HG03175 (cell line): Measurements from ENCODE around the gene C19orf81.

ENCODE experiments used
- ATAC-seq: cut with Tn5 transposase; IDR thresholded peaks from one replicate; pipeline ENCODE4 v1.9.1; 2021; ENCODE audit warnings: mild to moderate bottlenecking, moderate library complexity; ENCODE audit not compliant: unreplicated experiment

Gene C19orf81

DNA sequence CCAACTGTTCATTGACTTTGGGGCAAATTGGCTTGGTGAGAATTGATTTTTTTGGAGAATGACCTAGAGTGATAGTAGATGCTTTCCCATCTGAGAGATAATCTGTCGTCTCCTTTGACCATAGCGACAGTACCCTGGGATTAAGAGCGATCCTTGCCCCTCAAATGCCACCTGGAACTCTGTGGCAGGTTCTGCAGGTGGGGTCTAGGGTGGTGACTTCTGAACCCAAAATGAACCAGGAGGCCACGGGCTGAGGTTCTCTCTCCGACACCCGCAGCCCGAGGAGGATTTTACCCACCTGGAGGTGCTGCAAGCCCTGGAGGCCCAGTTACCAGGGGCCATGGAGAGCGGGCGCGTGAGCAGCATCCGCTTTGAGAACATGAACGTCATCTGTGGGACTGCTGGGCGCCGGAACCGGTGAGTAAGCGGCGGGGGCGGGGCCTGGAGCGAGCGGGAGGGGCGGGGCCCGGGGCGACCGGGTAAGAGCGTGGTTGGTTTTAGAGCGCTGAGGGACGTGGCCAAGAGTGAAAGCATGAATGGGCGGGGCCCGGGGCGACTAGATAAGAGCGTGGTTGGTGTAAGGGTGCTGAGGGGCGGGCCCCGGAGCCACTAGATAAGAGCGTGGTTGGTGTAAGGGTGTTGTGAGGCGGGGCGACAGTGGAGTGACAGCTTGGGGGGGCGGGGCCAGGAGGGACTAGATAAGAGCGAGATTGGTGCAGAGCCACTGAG lies 8.6 kb downstream of the C19orf81 start:
- ATAC-seq = no peak

DNA sequence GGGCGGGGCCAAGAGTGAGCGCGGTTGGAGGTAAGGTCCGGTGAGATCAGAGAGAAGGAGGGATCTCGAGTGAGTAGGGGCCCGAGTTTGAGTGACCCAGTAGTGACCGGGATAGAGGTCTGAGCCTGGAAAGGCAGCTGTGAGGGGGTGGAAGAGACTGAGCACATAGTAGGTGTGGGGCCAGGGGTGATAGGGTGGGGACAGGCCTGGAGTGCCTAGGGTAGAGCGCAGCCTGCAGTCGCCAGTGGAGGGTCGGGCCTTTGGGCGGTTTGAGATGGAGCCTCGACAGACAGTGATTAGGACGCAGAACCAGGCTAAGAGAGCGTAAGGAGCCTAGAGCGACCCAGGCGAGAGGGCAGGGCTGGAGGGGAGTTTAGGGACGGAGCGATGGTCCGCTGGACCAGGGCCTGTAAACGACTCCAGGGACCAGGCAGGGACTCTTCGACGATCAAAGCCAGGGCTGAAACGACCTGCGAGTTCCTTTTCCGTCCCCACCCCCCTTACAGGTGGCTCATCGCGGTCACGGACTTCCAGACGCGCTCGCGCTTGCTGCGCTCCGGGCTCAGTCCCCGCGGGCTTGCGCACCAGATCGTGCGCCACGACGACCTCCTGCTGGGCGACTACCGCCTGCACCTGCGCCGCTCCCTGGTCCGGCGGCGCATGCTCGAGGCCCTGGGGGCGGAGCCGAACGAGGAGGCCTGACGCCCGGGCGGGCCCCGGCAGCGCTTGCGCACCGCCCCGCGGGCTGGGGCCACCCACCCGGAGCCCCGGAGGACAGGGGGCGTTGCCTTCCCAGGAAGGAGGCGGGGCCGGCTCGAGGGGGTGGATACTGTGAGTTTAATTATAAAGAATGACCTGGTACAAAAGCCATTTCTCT lies 9.4 kb downstream of the C19orf81 start:
- no peak for ATAC-seq

DNA sequence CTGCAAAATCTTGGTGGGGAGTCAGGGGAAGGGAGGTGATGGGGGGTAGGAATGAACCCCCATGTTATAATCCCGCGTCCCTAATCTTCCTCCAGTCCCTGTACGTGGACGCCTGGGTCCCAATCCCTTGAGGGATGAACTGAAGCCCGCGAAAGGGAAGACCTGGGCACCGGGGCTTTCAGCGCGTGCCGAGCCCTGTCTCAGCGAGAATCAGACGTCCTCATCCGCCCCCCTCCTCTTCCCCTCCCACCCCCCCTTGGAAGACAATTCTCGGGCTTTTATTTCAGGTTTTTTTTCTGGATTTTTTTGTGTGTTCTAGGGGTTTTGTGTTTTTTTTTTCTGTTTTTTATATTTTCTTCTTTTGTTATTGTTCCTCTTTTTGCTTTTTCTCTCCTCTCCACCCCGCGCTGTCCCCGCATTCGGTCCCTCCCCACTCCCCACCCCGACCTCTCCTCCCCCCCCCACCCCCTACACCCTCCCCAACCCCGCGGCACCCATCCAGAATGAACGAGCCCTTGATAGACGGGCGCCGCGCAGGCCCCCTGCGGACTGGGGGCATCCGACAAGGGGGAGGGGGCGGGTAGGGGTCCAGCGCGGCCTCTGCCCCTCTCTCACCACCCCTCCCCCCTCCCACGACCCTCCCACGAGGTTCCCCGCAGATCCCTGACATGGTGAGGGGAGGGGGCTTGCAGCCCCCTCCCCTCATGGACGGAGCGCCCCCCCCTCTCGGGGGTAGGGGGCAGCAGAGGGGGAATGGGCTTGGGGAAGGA lies 10.3 kb downstream of the C19orf81 start:
- no peak for ATAC-seq

DNA sequence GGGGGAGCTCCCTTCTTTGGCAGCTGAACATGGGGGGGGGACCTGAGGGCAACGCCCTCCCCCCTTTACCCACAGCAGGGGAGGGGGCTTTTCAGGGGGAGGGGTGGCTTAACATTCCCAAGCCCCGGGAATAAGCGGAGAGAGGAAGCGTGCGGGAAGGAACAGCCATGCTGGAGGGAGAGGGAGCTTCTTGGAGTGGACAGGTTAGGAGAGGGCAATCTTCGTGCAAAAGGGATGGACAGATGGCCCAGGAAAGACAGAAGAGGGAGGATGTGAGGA lies 10.8 kb downstream of the C19orf81 start:
- ATAC-seq = no peak

DNA sequence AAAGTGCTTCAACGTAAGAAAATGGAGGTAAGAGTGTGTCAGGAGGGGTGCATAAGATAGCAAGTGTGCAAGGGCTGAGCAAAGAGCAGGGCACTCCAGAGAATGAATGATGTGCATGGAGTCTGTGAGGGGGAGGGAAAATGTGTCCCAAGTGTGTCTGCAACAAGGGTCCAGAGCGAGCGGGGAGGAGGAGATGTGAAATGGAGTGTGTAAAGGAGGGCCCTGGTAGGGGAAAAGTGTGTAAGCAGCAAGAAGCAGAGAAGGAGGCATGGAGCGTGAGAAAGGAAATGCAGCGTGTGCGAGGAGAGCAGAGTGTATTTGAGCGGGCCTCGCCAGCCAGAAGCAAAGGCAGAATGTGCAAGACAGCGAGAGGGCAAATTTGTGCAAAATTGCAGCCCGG lies 11.8 kb downstream of the C19orf81 start:
- no peak for ATAC-seq

DNA sequence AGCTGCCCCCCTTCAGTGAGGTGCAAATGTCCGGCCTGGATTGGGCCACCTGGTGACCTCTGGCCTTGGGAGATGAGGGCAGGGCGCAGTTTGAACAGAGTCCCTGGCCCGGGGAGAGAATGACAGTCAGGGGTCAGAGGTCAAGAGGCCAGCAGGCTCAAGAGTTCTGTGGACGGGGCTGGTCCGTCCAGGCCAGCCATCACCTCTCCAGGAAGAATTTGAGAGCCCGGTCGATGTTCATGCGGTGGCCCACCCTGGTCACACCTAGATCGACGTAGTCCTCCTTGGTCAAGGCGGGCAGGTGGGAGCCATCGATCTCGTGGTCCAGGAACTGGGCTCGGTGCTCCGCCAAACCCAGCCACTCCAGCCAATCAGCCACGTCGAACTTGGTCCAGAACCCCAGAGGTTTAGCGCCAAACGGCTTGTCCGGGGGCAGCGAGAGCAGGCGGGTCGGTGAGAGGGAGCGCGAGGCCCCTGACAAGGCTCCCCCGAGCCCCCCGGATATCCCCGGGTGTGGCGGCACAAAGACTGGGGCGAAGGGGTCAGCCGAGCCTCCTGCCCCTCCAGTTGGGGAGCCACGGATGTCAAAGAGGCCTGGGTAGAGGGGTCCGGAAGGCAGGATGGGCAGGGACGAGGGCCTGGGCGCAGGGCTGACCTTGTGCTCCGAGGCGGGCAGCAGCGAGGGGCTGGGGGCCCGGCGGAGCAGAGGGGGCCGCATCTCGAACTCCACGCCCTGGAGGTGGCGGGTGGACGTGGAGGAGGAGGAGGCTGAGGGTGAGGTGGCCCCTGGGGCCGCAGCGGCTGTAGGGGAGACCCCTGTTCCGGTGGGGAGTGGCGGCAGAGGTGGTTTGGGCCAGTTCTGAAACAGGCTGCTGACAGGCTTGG lies 12.8 kb downstream of the C19orf81 start:
- no peak for ATAC-seq

DNA sequence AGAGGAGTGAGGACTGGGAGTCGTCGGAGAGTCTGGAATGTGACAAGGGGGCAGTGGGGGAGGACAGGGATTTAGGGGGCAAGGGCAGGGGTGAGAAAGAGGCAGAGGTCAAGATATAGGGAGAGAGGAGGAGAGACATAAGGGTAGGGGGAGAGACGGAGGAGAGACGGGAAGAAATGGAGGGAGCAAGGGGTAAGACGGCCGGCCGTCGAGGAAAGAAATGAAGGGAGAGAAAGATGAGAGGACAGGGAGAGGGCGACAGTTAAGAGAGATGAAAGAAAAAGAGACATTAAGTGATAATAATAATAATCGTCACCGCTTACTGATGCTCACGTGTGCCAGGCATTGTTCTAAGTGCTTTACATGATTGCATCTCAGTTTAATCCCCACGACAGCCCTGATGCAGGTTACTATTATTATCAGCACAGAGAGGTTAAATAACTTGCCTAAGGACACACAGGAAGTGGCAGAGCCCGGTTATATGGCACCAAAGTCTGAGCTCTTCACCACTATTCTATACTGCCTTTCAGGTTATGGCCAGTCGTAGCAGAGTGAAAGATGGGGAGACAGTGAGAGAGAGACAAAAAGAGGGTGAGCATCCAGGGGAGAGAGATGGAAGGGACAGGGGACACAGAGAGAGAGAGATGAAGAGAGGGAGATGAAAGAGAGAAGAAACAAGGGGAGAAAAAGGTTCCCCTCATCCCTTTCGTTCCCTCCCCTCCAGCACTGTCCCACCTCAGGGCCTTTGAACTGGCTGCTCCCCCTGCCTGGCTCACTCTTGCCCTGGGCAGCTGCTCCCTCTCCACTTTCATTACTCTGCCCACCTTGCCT lies 13.6 kb downstream of the C19orf81 start:
- no peak for ATAC-seq

DNA sequence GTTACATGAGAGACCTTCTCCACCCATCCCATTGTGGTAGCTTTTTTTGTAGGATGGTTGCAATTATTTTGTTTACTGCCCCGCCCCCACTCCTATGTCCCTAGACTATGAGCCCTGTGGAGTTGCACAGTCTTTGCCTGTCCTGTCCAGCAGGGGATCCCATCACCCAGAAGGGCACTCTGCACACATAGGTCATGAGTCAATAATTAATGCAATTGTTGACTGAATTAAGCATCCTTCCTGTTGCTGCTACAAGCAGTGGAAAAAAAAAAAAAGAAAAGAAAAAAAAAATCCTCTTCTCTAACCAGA lies 14.2 kb downstream of the C19orf81 start:
- ATAC-seq = no peak

DNA sequence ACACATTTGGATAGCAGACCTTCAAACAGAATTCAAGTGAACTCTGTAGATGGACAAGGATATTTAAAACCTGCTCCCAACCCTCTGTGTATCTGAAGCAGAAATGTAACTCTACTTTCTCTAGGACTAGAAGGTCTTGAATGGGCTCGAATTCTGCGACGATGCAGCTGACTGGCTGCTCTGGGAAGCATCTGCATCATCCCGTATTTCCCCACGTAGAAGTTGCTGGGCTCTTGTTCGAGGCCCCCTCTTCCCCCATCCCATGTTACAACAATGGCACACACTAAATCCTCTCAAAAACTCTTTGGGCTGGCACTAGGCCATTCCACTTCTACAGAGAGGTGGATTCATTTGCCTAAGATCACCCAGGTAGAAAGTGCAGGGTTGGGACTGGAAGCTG lies 15.0 kb downstream of the C19orf81 start:
- ATAC-seq = no peak

DNA sequence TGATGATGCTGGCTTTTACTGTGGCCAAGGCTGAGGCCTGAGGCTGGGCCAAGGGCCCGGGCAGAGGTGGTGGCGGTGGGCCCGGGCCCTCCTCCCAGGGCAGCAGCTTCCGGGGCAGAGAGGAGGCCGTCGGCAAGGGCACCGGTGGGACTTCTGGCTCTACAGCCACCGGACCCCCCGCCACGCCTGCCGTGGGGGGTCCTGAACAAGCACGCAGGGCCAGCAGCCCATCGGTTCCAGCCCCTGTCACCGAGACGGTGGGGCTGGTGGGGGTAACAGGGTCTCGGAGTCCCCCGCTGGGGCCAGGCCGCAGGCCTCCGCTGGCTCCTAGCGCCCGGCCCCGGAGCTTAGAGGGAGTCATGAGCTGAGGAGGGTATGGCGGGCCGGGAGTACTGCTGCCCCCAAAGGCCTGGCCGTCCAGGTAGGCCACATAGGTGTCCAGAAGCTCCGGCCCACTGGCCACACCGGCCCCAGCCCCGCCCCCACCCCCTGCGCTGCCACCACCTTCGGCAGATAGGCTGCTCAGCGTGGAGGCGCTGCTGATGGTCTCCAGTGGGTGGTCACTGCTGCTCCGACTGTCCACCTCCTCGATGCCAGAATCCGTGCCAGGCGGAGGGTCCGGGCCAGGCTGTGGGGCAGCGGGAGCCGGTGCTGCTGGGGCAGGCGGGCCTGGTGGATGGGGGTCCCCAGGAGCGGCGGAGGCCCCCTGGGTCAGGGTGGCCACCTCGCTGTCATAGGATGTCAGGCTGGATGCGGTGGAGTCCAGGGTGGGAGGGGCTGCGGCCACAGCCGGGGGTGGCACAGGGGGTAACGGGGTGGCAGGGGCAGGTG lies 17.3 kb downstream of the C19orf81 start:
- no peak for ATAC-seq

DNA sequence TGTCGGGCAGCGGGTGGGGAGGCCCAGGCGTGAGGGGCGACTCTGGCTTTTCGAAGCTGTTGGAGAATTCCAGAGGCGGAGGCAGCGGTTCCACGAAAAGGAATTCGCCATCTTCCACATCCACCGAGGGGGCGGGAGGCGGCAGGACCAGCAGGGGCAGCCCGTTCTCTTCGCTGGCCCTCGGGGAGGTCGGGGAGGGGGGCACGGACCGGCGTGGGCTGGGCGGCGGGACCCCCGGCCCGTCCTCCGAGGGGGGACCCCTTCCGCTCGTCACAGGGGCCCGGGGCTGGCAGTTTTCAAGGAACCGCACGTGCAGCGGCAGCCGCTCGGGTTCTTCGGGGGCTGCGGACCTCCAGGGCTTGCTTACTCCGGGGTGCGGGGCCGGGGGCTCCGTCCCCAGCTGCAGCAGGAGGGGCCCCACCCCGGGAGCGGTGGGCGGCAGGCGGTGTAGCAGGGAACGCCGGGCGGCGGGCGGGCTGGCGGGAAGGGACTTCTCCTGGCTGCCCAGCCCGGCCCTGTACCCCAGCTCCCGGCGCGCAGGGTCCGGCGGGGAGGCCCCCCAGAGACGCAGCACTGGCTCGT lies 18.0 kb downstream of the C19orf81 start:
- no peak for ATAC-seq

DNA sequence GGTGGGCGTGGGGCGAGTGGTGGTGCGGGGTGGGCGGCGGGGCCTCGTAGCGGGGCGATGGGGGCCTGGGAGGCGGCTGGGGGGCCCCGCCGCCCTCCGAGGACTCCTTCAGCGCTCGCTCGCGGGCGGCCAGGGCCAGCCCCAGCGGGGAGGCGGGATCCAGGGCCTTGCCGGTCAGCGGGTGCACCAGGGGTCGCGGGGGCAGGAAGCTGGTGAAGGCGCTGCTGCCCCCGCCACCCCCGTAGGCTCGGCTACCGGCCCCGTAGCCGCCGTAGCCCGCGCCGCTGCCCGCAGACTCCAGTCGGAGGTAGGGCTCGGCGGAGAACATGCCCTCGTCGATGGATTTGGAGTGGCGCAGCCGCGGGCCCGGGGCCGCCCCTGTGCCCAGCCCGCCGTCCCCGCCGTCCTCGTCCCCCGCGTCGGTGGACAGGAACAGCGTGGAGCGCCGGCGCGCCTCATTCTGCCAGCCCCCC lies 18.6 kb downstream of the C19orf81 start:
- no peak for ATAC-seq

DNA sequence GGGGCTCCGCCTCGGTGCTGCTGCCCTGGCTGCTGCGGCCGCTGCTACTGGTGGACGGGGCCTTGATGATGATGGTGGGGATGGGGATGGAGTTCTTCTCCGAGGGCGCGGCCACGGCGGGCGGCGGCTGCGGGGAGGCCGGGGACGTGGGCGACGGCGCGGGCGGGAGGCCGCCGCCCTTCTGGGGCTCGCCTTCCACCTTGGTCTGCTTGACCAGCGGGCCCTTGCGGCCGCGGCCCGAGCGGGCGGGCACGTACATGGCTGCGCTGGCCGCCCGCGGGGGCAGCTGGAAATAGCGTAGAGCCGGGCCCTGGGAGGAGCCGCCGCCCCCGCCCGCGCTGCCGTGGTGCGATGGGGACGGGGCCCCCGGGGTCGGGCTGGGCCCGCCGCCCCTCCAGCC lies 19.2 kb downstream of the C19orf81 start:
- ATAC-seq = no peak

DNA sequence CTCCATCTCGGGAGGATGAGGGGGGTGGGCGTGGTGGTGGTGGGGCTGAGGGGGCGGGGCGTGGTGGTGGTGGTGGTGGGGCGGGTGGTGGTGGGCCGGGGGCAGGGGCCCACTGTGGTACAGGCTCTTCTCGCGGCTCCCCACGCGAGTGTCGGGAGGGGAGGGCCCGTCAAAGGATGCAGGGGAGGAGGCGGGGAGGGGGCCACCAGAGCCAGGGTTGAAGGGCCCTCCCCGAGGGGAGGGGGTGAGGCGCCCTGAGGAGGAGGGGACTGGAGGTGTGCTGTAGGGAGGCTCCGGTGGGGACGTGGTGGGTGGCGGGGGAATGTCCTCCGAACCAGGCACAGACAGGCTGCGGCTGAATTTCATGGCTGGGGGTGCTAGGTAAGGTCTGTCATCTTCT lies 19.6 kb downstream of the C19orf81 start:
- ATAC-seq = no peak

DNA sequence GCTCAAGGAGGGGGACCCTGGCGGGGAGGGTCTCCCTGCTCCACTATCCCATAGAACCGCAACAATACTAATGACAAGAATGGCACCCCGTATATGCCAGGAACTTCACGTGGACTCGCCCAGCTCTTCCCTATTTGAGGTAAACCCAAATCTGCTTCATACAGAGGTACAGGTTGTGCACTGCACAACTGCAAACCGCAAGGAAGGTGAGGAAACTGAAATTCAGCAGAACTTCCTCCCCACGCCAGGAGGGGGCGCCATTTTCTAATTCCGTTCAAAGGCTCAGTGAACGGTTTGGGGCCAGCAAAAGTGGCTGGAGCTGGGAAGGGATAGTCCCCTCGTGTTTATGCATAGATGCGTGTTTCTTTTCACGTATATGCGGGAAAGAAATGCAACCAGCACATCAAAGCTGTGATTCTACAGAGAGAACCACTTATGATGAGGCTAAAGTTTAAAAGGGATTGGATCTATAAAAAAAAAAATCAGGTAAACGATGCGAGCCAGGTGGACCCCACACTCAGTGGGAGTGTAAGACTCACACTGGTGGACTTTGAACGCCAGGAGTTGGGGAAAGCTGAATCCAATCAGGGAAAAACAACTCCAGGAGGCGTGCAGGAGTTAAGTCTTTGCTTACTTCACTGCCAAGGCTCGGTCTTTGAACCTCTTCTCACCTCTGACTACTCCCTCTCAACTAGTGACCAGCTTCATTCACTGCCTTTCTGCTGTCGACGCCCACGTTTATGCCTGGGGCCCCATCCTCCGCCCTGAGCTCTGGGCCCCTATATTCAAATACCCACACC lies 20.3 kb downstream of the C19orf81 start:
- ATAC-seq = no peak

DNA sequence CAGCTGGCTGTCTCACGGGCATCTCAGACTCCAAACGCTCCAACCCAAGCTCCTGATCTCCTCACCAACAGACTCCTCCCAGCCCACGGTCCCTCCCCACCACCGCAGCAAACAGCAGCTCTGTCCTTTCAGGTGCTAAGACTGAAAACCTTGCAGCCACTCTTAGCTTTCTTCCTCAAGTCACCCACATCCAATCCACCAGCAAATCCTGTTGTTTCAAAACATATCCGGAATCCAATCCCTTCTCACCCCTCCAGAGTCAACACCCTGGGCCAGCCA lies 20.8 kb downstream of the C19orf81 start:
- ATAC-seq = no peak

DNA sequence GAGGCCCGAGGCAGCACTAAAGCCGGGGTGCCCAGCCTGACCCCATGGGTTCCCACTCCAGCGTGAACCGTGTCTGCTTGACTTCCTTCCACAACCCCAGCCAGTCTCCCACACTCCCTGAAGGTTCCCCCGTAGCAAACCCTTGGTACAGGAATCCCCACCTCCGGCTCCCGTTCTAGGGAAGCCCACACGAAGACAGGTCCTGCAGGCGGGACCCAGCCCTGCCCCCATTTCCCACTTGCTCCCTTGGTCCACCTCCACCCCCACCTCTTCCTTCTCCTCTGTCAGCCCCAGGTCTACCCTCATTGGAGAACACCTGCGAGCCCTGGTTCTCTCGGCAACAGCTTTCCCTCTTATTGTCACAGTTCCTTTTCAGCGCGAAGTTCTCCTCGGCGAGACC lies 23.9 kb downstream of the C19orf81 start:
- ATAC-seq = no peak

DNA sequence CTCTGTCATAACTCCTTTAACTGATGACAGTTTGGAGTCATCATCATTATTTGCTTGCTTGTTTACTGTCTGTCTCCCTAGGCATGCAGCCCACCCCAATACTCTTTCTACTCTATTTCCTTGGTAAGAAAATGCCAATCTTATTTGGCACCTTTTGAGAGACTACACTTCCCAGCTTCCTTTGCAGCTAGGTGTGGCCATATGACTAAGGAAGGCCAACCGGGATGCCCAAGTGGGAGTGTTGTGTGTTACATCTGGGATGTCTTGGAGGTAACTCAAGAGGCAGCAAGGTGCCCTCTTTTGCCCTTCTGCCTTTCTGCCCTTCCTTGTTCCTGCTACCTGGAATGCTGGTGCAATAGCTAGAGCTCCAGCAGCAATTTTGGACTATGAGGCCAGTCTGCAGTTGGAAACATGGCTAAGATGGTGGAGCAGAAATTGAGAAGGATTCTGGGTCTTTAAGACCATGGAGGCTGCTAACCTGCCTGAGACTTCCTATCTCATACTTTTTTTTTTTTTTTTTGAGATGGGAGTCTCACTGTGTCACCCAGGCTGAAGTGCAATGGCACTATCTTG lies 27.5 kb downstream of the C19orf81 start:
- no peak for ATAC-seq
